GM18499 (cell line): ENCODE results near the gene RNPEPL1.
"Not testable (repeated sequence)": the region's sequence is repeated elsewhere in the genome, so short reads cannot be mapped to it uniquely, and the experiment has no call there.

Source experiments
- ATAC-seq: cut with Tn5 transposase; IDR thresholded peaks from one replicate; pipeline ENCODE4 v1.9.1; 2021; ENCODE audit warnings: moderate number of reproducible peaks; ENCODE audit not compliant: insufficient read depth, unreplicated experiment

The RNPEPL1 gene, protein sequence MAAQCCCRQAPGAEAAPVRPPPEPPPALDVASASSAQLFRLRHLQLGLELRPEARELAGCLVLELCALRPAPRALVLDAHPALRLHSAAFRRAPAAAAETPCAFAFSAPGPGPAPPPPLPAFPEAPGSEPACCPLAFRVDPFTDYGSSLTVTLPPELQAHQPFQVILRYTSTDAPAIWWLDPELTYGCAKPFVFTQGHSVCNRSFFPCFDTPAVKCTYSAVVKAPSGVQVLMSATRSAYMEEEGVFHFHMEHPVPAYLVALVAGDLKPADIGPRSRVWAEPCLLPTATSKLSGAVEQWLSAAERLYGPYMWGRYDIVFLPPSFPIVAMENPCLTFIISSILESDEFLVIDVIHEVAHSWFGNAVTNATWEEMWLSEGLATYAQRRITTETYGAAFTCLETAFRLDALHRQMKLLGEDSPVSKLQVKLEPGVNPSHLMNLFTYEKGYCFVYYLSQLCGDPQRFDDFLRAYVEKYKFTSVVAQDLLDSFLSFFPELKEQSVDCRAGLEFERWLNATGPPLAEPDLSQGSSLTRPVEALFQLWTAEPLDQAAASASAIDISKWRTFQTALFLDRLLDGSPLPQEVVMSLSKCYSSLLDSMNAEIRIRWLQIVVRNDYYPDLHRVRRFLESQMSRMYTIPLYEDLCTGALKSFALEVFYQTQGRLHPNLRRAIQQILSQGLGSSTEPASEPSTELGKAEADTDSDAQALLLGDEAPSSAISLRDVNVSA

DNA sequence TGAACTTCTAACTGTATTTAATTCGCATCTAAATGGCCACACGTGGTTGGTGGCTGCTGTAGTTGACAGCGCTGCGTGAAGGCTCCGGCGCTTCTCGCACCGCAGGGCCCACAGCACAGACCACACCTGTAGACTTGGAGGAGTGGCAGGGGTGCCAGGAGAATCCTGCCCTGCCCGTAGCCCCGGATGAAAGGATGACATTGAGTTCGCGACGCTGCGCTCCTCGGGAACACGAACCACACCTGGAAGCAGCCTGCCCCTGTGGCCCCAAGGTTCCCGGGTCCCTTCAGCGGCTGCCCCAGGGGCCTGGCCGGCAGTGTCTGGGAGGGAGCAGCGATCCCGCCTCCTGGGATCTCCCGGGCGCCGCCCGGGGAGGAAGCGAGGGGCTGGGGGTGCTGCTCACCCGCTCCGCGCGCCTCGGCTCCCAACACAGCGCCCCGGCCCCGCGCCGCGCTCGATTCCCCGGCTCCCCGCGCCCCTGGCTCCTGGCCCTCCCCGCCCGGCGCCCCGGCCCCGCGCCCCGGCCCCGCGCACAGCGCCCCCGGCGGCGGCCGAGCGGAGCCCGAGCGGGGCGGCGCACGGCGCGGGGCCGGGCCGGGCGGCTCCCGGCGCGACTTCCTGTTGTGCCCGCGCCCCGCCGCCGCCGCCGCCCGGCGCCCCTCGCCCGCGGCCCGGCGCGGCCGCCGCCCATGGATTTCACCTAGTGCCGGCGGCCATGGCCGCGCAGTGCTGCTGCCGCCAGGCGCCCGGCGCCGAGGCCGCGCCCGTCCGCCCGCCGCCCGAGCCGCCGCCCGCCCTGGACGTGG is at the start of gene RNPEPL1:
TSS of gene RNPEPL1 (plus strand) at position 613 of the 806 bp plus-strand sequence. CDS start at position 716, 103 bp downstream.
- ATAC-seq: no peak

DNA sequence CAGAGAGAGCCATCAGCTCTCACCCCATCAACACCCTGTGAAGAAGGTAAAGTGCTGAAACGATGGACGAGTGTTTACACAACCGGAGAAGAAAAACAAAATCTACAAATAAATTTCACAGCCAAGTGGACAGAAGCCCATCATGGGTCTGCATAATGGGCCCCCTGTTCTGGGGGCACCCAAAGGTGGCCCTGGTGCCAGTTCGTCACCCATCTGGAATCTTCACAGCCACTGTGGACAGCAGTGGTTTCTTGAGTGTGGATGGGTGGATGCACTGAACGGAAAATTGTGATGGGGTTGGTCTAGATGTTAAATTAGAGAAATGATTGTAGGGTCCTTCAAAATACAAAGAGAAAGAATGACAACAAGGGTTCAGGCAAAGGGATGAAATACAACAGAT is 49.3 kb upstream of the RNPEPL1 start:
- ATAC-seq: no peak

DNA sequence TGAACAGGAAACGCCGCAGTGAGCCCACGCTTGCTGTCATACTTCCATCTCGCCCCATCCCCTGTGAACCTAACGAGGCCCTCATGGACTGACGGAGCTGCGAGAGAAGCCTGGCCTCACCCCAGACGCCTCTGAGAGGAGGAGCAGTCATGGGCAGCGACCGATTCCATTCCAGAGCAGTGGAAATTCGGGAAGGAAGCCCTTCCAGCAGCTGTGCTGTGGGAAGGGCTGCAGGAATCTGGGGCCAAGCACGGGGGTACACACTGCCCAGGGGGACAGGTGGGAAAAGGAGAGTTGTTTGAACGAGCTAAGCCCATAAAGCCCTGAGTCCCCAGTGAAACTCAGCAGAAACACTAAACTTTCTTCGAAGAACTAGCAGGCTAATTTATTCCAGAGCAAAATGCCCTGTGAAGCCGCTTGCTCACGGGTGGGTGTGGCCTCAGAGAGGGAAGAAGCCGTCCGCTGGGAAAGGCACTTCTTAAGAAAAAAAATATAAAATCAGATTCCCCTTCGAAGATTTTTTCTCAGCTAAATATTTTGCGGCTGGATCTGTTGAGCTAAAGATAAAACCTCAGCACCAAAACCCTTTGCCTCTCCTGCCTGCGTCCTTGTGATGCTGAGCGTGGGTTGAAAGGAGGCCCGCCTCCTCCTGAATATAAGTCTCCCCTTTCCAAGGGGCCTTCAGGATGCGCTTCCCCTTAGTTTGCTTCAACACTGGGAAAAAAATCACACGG is 48.7 kb upstream of the RNPEPL1 start:
- no peak for ATAC-seq

DNA sequence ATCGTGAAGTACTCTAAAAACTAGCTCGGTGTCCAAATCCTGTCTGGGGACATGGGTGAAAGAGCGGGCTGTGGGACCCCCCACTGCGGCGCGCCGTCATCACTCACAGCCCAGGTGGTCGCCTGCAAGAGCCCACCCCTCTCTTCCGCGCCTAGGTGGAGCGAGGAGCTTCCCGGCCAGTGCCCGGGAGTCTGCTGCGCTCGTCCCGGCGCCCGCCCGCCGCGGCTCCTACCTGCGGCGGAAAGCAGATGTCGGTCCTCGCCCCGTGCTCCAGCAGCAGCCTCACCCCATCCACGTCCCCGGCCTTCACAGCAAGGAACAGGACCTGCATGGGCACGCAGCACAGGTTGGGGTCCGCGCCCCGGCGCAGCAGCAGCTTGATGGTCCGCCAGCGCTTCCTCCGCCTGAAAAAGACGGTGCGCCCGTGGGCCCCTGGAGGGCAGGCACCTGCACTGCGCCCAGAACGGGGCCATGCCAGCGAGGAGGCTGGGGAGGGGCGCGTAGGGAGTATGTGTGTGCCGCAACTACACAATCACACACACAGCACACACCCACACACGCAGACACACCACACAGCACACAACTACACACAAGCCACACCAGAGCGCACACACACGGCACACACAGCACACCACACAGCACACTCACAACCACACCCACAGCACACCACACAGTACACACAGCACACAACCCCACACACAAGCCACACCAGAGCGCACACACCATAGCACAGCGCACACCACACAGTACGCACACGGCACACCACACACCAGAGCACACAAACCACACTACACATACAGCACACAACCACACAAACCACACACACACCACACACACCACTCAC is 47.9 kb upstream of the RNPEPL1 start:
- ATAC-seq: no peak

DNA sequence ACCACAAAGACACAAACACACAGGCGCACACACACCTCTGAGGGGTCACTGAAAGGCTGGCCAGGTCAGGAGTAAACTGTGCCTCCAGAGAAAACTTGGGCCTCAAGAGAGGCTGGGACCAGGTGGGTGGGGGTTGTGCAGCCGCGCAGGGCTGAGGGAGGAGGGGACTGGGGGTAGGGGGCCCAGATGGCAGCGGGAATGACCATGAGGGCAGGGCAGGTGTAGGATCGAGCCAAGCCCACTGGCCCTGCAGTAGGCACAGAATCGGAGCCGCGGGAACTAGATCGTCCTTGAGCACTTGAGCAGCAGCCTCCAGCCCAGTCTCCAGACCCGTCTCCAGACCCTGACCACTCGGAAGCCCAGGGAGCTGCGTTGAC is 47.3 kb upstream of the RNPEPL1 start:
- no peak for ATAC-seq

DNA sequence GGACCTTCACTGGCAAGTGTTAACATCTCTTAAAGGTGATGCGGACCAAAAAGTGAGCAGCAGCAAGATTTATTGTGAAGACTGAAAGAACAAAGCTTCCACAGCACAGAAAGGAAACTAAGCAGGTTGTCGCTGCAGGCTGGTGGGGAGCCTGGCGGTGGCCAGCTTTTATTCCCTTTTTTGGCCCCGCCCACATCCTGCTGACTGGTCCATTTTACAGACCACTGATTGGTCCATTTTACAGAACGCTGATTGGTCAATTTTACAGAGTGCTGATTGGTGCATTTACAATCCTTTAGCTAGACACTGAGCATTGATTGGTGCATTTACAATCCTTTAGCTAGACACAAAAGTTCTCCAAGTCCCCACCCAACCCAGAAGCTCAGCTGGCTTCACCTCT is 46.4 kb upstream of the RNPEPL1 start:
- not testable (repeated sequence) for ATAC-seq

DNA sequence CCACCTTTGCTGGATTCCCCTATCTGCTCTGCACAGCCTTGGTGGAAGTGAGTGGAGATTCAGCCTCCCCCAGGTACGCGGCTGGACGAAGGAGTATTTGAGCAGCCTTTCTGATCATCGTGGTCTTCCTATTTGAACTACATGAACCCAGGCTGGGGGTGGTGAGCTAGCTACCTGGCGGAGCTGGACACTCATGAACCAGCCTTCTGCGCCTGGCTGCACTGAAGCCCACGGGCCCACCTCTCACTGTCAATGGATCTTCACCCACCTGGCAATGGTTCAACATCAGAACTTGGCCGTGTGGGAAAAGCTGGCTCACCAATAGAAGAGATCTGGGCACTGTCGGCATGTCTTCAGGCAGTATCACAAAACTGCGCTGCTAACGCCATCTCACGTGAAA is 45.9 kb upstream of the RNPEPL1 start:
- no peak for ATAC-seq

DNA sequence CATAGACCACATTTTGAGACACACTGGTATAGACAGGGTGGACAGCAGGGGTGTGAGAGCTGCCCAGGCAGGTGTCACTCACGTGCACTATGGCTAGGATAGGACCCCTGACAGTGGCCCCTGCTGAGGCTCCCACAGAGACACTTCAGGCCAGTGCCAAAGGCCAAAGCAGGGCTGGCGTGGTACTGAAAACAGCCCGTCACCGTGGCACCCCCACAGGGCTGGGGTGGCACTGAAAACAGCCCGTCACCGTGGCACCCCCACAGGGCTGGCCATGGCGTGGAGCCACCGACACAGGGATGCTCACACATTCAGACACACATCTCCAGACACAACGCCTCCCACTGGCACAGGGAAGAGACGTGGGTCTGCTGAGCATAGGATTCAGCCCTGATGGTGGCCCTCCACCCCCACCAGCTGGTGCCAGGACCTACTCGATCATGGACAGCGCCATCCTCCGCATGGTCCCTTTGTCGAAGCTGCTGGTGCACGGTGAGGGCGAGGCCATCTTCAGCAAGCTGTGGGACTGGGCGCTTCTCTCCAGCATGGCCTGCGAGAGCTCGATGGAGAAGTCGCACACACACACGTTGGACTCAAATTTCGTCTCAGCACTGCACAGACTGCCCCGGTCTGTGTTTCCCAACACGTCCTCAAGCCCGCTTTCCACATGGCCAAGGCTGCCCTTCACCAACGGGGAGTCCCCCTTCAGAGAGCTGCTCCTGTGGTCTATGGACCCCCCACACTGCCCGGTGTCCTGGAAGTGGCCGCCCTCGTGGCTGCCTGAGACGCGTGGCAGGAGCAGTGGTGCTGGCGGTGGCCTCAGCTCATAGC is 44.6 kb upstream of the RNPEPL1 start:
- no peak for ATAC-seq

DNA sequence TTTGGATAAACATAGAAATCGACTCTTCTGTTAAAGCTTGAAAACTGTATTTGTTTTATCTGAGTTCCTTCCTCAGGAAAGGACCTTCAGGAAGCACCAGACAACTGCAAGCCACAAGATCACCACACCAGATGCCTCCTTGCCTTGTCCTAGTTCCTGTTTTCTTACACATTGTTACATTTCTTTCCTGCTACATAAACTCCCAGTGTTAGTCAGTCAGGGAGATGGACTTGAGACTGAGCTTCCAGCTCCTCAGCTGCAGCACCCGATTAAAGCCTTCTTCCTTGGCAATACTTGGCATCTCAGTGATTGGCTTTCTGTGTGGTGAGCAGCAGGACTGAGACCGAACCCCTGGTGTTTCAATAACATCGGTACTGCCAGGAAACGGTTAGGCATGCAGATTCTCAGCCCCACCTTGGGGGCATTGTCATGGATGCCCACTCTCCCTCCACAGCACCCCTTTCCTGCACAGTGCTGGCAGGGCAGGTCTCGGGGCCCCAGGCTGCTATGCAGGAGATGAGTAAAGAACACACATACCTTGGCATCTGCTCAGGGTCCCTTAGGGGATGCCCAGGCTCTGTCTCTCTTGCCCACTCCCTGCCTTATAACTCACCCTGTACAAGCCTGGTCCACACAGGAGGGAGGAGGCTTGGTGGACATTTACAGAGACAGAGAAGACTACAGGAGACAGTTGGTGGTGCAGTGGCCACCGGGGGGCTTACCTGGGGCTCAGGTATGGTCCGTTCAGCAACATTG is 43.1 kb upstream of the RNPEPL1 start:
- no peak for ATAC-seq

DNA sequence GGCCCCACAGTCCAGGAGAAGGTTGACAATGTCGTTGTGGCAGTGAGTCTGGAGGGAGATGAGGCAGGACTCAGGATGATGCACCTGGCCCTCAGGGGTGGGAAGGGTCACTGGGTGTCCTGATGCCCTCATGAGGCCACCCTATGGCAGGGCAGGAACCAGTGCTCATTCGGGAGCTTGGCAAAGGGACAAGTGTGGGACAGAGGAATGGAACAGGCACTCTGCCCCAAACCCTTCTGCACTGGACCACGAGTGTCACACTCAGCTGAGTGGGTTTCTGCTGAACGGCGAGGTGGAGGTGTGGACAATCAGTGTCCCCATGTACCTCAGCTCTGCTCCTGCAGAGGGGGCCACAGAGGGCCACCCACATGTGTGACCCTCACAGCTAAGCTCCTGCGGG is 42.5 kb upstream of the RNPEPL1 start:
- no peak for ATAC-seq

DNA sequence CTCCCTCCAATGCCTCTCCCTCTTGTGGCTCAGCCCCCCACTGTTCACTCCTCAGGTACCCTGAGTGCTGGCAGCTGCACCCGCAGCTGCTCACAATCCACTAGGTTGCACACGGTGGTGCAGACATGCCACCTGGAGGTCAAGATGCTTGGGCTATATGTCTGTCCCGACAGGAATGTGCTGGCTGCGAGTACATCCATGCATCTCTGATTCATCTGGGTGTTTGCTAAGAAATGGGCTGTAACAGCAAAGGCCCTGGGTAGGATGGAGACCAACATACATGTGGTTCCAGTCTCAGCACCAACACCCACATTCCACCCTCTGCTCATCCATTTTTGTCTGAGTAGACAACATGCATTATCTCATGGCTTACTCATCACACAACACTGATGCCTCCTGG is 41.8 kb upstream of the RNPEPL1 start:
- no peak for ATAC-seq

DNA sequence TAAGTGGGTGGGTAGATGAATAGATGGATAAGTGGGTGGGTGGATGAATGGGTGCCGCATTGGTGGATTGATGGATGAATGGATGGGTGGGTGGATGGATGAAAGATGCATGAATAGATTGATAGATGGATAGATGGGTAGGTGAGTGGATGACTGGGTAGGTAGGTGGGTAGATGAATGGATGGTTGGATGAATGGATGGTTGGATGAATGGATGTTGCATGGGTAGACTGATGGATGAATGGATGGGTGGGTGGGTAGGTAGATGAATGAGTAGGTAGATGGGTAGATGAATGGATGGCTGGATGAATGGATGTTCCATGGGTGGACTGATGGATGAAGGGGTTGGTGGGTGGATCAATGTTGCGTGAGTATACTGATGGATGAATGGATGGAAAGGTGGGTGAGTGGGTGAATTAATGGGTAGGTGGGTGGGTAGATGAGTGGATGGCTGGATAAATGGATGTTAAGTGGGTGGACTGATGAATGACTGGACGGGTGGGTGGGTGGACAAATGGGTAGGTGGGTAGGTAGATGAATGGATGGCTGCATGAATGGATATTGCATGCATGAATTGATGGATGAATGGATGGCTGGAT is 41.0 kb upstream of the RNPEPL1 start:
- no peak for ATAC-seq

DNA sequence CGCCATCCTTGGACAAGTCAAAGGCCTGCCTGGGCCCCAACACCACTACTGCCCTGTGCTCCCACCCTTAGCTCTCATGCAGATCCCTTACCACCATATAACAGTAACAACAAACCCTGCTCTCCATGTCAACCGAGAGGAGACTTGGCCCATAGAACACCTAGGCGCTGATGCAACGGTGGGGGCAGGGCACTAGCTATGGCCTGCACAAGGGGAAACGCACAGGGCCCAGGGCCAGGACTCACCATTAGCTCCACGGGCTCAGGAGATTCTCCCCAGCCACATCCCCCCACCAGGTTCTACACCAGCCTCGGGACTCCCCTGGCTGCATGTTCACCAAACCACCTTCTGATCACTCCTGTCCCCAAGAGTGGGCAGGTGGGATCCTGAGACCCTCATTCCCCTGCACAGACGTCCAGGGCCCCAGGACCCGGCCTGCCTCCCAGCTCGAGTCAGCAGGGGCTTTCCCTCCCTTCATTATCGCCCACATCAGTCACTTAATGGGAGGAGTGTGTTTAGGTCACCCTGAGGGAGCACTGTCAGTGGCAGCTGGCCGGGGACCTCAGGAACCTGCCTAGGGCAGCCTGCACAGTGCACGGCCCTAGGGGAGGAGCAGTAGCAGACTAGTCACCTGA is 39.8 kb upstream of the RNPEPL1 start:
- ATAC-seq: no peak

DNA sequence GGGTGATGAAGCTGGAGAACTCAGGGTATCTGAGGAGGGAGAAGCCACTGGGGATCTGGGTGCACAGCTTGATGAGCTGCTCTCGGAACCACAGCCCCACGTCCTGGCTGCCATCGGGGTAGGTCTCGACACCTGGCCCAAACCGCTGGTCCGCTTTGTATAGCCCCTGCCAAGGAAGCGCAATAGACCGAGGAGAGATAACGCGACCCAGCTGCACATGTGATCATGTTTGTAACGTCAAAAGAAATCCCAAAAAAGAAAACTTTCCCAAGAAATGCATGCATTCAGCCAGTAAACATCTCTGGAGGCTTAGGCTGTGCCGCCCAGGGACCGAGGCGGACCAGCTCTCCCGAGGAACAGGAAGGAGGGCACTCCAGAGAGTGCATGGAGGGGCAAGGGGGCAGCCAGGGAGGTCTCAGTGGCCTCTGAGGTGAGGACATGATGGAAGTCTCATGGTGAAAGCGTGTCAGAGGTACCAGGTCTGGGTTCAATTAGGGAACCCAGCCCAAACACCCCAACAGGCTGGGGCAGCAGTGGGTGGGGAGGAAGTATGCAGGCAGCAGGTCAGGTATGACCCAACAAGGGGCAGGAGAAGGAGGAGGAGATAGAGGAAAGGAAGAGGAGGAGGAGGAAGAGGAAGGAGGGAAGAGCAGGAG is 38.8 kb upstream of the RNPEPL1 start:
- ATAC-seq: no peak

DNA sequence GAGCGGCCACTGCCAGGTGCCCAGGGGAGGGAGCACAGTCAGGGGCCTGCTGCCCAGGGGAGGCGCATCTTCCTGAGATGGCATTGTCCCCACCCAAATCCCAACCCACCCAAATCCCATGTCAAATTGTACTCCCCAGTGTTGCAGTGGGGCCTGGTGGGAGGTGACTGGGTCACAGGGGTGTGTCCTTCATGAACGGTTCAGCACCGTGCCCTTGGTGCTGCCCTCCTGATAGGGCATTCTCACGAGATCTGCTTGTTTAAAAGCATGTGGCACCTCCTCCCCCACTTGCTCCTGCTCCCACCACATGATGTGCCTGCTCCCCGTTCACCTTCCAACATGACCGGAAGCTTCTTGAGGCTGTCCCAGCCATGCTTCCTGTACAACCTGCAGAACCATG is 38.1 kb upstream of the RNPEPL1 start:
- no peak for ATAC-seq

DNA sequence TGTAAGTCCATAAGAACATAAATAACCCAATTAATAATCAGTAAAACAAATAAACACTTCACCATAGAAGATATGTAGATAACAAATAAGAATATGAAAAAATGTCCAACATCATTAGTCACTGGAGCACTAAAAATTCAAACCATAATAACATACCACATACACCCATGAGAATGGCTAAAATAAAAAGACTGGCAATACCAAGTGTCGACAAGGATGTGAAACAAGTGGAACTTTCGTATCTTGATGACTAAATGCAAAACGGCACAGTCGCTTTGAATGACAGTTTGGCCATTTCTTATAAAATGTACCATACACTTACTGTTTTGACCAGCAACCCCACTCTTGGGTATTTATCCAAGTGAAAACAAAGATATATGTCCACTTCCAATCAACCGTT is 37.2 kb upstream of the RNPEPL1 start:
- ATAC-seq: no peak
